GM19467 (cell line): Measurements from ENCODE around the gene IFIH1.
A peak's percentile ranks its signal among the peaks of the same experiment; 100 is the strongest.

Source experiments
- ATAC-seq: cut with Tn5 transposase; IDR thresholded peaks from one replicate; pipeline ENCODE4 v1.9.1; 2021; ENCODE audit warnings: mild to moderate bottlenecking, moderate library complexity; ENCODE audit not compliant: unreplicated experiment

Gene IFIH1

DNA sequence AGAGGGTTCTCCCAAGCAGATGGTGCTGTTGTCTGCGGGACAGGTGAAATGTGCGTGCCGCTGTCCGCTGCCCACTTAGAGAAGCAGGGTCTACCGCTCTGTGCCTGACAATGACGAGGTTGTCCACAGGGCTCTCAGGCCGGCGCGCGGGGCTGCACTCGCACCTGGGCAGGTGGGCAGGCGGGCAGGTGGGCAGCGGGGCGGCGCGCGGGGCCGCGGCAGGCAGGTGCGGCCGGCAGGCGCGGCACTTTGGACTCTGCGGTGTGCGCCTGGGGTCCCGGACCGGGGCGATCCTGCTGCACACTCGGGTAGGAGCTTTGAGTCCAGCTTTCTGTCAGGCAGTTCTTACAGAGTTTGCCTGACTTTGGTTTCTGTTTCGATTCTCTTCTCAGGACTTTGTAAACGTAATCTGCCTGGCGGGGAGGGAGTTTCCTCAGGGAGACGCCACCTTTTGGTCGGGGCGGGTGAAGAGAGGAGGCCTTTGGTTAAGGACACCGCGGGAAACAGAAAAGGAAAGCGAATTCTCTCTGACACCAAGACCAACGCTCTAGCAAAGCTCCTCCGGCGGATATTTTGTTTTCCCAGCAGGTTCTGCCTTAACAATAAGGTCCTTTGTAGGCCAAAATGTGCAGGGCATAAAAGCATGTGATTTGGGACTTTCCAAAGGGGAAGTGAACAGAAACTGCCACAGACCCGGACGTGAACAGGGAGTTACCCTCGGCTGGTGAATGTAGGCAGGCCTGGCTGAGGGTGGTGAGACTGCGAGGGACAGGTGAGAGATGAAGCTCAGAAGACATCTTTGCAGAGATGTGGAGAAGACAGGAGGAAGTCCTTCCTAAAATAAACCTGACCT, at the start of gene IFIH1:
IFIH1 (minus strand) TSS at position 357 of the 853 bp plus-strand sequence. CDS start 377 bp downstream, outside the sequence.
- ATAC-seq = peak; percentile 84

DNA sequence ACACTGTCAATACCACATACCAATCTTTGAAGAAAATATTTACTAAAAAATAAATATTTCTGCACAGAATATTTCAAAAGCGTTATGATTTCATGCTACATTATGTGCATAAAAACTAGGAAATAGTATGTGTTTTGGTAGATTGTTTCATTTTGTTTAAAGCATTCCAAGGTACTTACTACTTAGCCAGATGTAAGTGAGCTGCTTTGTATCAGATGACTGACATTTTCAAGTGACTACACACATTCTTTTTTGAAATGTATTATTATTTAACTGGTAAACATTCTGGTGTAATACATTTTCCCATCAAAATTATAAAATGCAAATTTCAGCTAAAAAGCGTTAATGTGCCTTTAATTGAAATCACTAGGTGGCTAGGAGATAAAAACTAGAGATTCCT, 46.9 kb upstream of the IFIH1 start:
- no peak for ATAC-seq

DNA sequence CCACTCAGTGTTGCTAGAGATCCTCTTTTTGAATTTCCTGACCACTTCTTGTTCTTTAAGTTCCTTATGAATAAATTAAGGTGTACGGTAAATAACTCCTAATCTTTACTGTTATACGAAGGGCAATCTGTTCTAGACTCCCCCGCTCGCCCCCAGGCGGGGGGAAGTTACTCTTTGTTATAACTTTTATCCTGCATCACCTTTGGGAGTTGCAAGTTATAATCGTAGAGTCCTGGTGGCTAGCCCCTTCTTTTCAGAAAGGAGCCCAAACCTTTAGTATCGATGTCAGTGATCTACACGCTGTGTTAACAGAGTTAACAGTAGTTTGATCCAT, 26.1 kb upstream of the IFIH1 start:
- ATAC-seq = no peak

DNA sequence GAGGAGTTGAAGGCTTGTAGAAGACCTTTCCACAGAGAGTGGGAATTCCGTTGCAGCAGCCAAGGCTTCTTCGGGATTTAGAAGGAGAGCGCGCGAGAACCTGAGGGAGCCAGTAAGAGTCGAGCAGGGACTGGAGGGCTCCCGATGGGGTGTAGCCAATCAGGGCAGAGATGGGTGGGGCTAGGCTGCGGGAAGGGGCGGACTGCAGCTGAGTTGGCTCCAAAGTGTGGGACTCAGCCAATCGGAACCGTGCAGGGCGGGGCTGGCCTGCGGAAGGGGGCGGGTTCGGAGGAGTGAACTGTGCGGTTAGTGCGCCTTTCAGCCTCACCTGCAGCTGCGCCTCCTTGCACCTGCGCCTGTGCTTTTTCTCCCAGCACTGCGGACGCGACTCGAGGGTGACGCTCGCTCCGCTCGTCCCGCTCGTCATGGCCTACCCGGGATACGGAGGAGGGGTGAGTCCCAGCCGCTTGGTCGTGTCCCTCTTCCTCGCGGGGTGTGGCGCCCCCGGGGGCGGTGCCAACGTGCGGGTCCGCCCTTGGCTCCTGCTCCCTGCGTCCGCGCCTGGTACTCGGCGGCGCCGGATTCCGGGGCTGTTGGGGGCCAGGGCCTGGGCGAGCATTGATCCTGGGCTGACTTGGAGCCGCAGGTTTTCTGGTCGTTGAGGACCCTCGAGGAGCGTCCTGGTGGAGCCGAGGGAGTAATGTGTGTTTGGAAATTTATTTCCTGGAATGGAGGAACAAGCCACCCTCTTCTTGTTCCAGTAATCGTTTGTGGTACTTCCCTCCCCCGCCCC, 25.5 kb upstream of the IFIH1 start, which contains the start of gene GCA:
GCA (plus strand) TSS at position 309 of the 793 bp plus-strand sequence; CDS start at position 426, 117 bp downstream.
- ATAC-seq = peak; percentile 99

DNA sequence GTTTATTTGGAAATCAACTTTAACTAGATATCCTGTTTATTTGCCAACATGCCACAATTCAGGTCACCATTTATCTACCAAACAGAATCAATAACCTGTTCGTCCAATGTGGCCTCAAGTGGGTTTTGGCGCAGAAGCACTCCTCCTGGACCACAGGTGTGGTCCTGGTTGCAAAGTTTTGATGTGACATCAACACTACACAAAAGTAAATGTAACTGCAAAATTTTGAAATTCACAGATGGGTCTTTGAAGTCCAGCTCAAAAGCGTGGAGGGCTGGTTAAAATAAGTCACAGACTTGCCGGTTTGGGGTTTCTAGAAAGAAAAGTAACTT, 25.0 kb upstream of the IFIH1 start:
- peak; percentile 0 for ATAC-seq

DNA sequence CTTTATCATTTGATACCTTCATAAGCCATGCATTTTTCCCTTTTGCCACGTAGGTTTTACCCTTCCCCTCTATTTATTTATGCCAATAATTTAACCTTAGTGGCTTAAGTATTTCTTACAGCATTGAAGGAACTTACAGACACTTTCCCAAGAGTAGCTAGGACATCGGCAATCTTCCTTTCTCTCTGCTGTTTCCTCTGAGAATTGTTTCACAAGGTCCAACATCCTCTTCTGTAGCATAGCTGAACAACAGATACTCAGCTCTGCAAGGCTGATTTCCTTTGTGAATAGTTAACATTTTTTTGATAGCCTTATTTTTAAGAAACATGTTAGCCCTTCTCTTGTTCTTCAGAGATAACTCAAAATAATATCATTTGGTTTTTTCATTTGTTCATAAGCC, 24.4 kb upstream of the IFIH1 start:
- no peak for ATAC-seq

DNA sequence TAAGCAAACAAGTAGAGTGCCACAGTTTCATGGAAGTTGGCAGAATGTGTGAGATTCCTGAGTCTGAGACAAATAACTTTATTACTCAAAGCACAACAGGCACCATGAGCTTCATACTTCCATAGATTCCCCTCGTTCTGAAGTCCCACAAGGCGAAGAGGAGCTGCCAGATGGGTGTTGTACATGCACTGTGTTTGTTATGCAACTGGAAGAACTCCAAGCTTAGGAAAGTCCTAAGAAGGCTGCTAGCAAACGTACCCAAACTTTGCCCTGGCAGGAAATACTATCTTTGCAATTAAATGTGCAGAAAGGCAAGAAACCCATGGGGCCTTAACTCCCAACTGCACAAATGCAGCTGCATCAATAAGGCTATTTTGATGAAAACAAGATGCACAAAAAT, 23.8 kb upstream of the IFIH1 start:
- no peak for ATAC-seq

DNA sequence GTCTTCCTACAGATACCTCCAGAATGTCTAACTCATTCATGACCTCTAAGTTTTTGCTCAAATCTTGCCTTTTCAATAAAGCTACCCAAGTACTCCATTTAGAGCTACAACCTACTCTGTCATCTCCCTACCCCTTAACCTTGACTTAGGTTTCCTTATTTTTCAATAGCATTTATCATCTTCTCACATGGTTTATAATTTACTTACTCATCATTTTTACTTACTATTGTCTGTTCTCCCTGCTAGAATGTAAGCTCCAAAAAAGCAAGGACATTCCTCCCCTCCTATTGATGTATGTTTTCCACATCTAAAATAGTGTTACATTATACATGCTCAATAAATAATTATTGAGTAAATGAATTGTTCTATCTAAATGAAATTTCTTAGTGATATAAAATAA, 22.3 kb upstream of the IFIH1 start:
- ATAC-seq = no peak

DNA sequence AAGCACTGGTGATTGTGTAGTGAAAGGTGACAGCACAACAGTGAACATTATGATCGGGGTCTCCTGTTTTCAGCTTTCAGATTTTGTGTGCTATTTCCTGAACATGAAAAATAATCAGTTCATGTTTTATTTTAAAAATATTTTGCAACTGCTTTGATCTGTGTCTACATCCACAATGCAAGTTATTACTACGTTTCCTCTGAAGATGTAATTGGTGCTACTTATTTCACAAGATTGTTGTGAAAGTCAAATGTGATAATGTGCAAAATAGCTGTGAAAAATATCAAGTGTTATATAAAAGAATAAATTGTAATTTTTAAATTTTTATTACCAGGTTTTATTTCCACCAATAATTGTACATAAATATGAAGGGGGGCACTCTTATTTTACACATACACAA, 19.4 kb upstream of the IFIH1 start:
- ATAC-seq = no peak

DNA sequence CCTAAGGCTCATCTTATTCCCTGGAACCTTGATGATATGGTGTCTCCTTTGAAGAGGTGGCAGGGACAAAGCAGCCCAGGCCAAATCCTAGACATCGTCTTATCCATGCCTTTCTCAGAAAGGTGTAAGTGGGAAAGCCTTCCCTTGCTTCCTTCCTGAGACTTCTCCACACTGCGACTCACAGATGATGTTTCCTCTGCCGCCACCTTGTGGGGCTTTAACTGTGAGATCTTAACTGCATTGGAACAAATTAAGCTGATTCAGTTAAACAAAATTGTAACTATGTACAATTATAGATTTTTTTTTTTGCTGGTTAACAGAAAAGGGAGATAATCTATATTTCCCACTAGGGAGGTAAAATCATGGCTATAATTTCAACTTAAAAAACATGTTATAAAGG, 15.5 kb upstream of the IFIH1 start:
- no peak for ATAC-seq

DNA sequence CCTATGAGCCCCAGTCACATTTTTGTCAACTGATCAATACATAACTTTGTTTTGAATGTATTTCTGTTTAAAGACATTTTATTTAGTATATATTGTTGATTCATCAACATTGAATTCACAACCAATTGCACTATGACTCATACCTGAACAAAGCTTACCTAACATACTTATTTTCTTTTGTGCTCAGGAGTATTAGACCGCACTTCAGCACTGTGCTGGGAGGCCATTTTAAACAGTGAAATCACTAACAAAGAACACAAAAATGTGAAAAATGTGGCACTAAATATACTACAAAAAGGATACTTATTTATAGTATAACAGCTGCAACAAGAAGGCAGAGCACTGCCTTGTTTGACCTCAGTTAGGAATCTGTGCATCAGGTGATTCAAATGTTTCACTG, 12.4 kb upstream of the IFIH1 start:
- no peak for ATAC-seq

DNA sequence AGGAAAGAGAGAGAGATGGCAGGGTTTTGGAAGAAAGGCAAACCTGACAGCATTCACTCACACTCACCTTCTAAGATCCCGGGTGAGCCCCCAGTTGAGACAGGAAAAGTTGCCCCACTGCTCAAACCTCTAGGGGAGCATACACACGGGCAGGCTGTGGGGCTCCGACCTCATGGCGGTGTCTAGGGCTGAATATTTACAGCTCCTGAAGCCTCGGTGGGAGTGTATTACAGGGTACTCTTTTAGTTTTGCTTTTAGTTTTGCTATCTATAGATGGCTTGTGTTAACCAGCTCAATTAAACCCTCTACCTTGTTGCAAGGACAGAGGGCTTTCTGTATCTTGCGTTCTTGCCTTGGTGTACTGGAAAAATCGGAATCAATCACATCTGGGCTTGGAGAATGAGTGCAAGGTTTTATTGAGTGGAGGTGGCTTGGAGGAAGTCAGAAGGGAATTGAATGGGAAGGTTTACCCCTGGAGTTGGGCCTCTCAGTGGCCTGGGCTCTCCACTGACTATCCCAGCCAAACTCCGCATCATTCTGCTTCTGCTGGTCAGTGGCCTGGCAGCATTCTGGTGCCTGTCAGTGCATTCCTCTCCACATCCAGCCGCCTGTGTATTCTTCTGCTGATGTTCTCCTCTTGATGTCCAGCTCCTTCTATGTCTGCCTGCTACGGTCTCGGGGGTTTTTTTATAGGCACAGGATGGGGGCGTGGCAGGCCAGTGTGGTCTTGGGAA, 10.1 kb upstream of the IFIH1 start:
- peak; percentile 73 for ATAC-seq

DNA sequence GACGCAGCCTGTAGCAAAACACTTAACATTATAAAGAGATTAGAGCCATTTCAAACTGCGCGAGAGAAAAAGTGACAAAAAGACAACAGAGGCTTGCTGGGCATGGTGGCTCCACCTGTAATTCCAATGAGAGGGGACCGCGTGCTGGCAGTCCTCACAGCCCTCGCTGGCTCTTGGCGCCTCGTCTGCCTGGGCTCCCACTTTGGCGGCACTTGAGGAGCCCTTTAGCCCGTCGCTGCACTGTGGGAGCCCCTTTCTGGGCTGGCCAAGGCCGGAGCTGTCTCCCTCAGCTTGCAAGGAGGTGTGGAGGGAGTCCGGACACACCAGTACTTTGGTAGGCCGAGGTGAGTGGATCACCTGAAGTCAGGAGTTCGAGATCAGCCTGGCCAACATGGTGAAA, 9.3 kb upstream of the IFIH1 start:
- ATAC-seq = no peak

DNA sequence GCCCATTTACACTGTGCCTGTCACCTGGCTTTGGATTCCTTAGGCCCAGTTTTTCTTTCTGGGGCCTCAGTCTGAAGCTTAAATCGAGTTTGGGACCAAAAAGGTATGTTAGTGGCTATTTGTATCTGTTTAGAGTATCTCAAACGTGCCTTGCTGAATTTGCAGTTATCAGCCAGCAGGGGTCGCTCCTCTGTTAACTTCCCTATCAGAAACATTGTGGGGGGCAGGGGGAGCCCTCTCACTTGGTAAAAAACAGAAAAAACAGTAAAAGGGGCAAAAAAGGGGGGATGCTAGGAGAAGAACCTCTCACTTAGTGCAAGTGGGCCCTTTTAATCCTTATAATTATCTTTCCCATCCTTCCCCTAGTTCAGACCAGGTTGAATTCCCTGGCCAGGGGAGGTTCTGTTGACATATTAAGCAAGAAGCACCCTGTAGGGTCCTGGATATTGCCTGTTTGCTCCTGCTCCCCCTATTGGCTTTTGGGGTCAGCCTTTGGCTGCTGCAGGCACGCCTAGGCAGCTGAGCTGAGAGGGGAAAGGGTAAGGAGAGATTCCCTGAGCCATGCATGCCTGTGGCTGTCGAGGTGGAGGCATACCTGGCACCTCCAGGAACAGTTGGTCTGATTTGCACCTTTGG, 8.8 kb upstream of the IFIH1 start:
- ATAC-seq = no peak

DNA sequence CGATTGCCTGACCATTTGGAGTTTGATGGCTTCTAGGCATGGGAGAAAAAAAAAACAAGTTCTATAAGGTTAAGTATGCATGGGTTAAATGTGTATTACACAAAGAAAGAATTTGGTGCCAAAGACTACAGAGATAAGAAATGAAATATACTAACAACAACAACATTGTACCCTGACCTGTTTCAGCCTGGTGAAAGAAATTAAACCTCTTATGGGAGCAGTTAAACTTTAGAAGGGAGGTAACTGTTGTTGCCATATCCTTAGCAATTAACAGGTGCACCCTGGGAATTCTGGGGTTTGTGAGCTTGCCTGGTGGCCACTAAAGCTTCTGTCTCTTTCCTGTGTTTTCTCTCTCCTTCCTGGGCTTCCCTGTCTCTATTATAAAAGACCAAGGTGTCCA, 6.5 kb upstream of the IFIH1 start:
- no peak for ATAC-seq

DNA sequence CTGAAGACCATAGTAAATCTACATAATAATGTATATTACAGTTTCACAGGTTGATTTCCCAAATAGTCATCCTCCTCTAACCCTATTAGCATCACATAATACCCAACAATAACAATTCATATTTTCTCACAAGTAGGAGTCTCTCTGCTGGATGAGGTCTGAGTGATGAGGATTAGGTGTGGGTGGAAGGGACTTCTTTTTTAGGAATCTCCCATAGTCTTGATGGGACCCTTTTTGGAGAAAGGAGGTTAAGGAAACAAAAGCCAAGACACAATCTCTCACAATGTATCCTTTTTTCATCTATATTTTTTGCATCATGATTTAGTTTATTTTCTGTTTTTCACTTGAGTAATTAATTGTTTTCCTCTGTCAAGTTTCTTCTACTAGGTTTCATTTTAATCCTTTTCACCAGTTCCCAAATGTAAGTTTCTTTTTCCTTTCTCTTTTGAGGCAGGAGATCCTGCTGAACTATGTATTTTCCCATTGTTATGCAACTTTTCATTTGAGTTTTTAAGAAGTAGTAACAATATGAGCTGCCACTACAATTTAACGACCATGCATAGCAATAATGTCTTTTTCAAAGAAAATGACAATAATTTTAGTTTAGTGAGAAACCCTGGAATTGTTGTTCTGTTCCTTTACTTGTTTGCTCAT, 2.5 kb upstream of the IFIH1 start:
- ATAC-seq = no peak

DNA sequence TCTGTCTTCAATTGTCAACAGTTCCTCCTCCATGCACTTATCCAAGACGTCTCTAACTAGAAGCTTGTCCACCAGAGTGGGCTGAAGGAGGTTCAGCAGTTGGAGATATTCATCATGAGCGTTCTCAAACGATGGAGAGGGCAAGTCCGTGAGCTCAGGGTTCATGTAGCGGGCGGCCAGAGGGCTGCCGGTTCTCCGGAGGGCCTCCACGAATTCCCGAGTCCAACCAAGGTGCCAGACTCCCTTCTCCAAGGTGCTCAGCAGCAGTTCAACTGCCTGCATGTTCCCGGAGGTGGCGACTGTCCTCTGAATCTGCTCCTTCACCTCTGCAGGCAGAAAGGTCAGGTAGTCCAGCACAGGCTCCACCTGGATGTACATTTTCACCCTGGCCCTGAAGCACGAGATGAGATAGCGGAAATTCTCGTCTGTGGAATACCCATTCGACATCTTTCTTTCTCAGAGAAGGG, 590 bp downstream of the IFIH1 start:
- ATAC-seq = peak; percentile 7

DNA sequence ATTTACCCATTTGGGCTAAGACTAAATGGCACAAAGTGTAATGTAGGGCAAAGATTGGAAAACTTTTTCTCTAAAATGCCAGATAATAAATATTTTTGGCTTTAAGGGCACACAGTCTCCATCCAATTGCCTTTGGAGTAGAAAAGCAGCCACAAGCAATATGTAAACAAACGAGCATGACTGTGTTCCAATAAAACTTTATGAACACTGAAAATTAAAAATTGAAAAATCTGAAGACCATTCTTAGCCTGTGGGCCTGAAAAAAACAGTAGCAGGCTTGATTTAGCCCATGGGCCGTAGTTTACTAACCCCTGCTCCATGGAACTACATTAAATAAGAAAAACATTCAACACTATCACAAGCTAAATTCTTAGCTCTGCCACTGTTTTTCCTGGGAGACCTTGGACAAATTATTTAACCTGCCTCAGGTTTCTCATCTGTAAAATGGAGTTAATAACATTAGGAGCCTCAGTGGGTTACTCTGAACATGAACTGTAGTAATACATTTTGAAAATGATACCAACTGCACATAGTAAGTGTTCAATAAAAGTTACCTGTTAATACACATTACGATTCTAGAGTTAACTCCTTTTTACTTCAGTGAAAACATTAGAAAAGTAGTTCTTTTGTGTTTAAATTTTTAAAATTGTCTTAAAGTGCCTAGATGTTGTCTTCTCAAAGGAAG, 1.3 kb downstream of the IFIH1 start:
- ATAC-seq = no peak

DNA sequence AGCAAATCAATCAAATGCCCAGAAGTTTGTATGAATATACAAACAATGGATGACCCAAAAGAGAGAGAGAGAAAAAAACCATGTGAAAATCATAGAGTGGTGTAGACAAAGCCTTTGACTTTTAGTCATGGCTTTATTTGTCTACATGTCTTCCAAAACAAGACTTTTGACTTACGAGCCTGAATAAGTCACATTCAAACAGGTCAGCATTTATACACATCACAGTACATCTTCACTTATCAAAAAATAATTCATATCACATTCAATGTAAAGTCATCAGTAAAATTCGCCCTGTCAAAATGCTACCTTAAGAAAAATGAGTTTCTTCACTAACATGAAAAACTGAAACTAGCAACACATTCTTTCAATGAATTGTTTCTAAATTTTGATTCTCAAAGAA, 1.9 kb downstream of the IFIH1 start:
- ATAC-seq = no peak

DNA sequence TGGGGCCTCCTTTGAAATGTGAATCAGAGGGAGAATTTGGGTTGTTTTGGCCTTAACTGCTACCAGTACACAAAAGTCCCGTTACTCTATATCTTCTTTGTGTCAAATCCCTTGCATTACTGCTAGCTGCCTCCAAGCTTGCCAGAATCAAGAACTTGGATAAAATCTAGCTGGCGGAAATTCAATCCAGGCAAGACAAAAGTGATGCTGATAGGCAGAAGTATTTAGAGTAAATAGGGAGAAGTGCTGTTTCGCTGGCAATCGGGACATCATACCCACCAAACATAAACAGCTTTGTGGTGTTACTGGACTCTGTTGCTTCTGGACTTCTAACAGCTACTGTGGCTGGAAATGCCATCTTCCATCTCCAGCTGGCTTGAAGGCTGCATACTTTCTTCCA, 2.5 kb downstream of the IFIH1 start:
- no peak for ATAC-seq
